NCI-H460 (cell line): ENCODE data around the gene NT5DC1. TPM values are rescaled to one million over a fixed set of nuclear protein-coding genes. Genes with fewer than 3 reads are reported as not detected.
"Not testable (repeated sequence)": the region's sequence is repeated elsewhere in the genome, so short reads cannot be mapped to it uniquely, and the experiment has no call there.

ENCODE experiments used
- DNase-seq: peaks from one replicate; pipeline ENCODE4 v3.0.0-alpha.2; 2016; ENCODE audit warnings: low read depth; ENCODE audit errors: extremely low read depth
- total RNA-seq: library from RNA; depleted of rRNA; stranded (reverse); fragments of >200 nt; shearing (Covaris generic); gene quantifications from 2 replicates; pipeline ENCODE4 v1.2.3, GENCODE V29; 2014

The NT5DC1 gene
- total RNA-seq, 1 experiment from 2014 or later, result 22.7 TPM

DNA sequence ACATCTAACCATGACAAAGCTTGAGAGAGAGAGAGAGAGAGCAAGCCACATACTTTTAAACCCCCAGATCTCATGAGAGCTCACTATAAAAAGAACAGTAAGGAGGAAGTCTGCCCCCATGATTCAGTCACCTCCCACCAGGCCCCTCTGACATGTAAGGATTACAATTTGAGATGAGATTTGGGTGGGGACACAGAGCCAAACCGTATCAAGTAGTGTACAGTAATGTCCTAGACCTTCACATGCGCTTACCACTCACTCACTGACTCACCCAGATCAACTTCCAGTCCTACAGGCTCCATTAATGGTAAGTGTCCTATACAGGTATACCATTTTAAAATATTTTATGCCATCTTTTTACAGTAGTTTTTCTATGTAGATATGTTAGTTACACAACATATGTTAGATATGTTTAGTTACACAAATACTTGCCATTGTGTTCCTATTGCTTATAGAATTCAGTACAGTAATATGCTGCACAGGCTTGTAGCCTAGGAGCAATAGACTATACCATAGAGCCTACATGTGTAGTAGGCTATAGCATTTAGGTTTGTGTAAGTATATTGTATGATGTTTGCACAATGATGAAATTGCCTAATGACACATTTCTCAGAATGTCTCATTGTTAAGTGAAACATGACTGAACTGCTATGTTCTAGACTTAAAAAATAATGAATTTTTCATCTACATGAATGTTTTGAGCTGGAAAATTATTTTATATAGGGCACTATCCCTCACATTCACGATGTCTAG, 167.4 kb downstream of the NT5DC1 start:
- DNase-seq, result no peak

DNA sequence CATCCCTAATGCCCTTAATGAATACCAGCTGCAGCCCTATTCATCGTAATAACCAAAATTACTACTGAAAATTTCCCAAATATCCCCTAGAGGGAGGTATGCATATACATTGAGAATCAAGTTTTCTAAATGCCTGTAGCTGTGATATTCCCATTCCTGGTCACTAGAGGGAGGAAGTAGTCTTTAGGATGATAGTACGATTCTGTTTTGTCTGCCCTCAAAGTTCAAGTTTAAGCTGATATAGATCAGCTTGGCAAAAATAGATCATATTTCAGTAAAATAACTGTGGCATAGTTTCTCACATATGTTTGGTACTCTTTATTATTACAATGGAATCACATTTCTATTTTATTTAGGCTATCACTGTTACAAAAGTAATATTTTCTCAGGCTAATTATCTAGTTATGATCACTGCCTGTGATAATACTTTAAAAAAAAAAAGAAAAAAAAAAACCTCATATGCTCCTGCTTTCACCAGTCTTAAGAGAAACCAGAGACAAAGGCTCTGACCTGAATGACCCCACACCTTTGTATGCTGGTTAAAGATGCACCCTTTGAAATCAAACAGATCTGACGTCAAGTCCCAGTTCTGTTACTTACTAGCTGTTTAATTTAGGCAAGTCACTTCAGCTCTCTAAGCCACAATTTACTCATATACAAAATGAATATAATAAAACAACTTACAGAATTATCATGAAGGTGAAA, 168.1 kb downstream of the NT5DC1 start:
- peak; percentile 69 for DNase-seq

DNA sequence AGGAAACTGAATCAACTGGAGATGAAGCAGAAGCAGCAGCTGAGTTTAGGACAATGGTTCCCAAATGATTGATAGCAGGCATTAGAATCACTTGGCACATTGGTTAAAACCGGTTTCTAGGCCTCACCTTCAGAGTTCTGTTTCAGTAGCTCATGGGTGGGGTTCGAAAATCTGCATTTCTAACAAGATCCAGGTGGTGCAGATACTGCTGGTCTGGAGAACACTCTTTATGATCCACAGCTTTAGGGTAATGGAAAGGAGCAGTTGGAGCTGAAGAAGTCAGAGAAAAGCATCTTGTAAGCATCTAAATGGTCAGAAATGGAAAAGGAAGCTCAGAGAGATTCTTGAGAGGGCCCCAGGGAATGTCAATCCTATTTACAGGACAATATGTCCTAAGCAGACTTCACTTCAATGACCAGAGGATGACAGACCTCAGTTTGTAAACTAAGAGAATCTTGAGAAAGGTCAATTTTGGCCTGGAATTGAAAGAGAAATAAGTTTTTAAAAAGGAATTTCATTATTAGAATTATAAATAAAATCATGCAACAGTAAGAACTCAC, 170.6 kb downstream of the NT5DC1 start:
- DNase-seq, result no peak

DNA sequence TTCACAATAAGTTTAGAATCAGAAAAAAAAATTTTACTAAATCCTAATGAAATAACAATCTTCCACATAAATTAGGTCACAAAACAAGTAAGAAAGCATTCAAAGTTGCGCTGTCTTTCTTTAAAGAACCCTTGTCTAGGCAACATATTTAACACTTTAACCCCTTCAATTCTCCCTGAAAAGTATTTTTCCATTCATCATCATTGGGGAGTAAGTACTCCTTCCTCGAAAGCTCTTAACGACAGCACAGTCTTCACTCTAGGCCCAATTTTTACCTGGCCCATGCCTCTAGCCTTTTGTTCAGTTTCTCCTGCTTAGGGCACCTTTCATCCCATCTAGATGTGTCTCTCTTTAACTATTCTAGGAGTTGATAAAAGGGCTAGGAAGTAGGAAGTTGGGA, 176.5 kb downstream of the NT5DC1 start:
- DNase-seq, result no peak

DNA sequence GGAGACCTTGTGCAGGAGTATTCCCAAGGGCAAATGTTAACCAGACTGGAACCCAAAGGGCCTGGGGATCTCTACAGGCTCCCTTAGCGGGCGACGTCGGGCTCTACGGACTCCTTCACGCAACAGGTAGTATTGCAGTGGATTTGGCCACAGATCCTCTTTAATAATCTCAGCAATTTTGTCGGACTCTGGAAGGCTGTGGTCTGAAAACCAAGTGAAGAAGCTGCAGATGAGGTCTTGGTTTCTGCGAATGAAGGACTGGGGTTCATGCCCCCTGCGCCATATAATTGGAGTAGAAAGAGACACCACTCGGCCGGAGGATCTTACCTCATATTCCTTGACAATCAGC, 177.8 kb downstream of the NT5DC1 start:
- no peak for DNase-seq

DNA sequence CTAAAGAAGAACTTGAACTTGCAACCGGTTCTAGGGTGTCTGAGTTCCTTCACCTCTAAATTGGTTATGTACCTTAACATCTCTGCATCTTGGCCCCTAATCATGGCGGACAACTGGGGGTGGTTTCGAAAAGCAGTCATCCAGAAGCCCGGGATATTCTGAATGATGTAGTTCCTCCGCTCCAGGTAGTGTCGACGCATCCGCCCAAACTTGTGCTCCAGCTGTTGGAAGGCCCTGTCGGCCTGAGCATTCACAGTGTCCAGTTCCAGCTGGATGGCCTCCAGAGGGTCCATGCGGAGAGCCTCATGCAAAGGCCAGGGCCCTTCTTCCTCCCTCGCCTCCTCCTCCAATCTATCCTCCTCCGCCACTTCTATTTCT, 178.2 kb downstream of the NT5DC1 start:
- no peak for DNase-seq

DNA sequence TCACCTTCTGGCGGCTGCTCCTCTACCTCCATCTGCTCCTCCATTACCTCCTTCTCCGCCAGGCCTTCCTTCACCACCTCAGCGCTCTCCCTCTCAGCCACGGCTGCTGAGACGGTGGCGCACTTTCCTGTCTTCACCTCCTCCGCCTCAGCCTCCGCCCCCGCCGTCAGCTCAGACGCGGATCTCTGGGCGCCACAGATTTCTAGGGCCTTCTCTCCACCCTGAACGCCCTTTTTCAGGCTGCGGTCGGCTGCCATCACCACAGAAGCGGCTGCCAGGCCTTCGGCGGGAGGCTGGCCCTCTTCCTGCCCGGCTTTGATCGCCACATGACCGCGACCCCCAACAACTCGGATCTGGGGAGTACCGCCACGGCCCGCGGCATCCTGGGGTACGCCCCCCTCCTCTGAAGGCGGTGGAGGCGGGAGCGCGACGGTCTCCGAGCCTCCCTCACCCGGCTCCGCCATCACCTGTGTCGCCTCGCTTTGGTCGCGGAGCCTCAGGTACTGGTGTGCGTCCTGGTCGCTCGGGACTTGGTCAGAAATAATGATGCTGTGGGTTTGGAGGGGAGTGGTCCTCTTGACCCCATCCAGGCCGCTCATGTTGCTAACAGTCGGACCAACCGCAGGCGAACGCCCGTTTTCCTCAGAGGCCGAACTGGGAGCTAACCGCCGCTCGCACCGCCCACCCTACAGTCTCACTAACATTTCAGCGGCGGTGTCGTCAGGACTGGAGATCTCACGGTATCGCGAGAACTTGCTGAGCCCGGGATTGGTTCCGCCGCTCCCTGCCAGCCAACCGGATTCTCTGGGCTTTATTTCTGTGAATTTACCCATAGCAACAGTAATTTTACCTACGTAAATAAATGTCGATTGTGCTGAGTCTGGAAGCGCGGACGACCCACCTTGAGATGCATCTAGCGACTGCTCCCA, 178.8 kb downstream of the NT5DC1 start, which contains the start of gene TSPYL1:
TSPYL1 (minus strand) TSS at position 699 of the 929 bp plus-strand sequence; CDS start at position 599, 100 bp downstream.
- peak; percentile 93 for DNase-seq

DNA sequence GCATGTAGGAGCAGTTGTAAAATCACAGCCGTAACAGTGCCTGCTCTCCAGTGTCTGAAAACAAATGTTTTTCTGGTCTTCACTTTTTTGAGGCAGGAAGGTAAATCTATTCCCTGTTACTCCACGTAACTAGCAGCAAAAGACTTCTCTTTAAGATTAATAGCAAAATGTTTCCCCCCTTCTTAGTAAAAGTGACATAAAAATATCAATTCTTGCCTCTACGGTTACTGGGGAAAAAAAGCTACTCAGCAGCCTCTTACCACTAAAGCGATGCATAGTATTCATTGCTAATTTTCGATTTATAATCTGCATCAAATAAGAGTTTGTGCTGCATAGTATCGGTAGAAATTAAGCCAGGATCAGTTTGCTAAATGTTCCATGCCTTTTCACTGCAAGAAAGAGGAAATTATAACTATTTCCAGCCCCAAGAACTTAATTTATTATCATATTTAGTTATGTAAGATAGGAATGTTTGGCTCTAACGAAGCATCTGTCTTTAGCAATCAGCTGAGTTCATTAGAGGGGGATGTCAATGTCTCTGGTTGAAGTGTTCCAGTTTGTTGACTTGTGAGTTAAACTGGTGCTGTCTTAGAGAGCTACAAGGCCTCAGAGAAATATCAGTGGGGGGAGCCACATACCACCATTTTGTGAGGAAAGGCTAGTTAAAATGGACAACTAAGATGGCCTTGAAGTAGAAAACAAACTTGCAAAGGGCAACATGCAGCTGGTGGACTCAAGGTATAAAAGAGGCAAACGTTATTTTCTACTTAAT, 179.7 kb downstream of the NT5DC1 start:
- DNase-seq, result no peak

DNA sequence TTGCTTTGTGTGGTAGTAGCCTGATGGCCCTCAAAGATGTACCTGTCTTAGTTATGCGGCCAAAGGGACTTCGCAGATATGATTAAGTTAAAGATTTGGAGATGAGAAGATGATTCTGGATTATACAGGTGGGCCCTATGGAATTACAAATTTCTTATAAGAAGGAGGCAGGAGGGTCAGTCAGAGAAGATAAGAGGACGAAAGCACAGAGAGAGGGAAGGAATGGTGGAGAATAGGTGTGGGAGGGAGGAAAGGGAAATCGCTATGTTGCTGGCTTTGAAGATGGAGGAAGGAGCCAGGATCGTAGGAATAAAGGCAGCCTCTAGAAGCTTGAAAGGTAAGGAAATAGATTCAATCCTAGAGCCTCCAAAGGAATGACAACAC, 180.3 kb downstream of the NT5DC1 start:
- no peak for DNase-seq

DNA sequence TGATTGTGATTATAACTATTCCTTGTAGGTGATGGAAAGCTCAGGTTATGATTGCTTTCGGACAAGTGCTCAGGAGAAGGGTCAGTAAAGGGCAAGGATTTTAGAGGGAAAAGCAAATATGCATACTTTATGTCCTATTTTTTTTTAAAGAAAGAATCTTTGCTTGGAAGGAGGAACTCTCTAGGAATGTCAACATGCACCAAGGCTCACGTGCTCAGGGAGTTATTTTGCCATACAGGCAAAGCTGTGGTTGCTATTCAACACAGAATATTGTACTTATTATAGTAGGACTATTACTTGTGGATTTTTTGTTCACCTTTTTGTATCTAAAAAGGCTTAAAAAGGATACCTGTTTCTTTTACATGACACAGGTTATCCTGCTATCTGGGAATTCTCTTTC, 182.0 kb downstream of the NT5DC1 start:
- no peak for DNase-seq

DNA sequence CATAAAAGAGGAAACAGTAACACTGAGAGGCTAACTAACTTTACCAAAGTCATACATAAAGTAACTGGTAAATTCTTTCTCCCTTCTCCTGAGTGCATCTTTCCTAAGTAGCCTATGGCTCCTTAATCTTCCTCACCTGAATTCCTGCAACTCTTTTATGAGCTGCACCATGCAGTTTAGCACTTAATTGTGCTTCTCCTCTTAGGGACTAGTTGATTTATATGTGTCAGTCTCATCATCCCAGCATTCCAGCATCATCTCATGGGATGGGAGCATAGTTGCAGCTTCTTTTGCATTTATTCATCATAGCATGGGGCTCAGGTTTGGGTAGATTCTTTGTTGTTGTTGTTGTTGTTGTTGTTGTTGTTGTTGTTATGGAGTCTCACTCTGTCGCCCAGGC, 182.5 kb downstream of the NT5DC1 start:
- no peak for DNase-seq

DNA sequence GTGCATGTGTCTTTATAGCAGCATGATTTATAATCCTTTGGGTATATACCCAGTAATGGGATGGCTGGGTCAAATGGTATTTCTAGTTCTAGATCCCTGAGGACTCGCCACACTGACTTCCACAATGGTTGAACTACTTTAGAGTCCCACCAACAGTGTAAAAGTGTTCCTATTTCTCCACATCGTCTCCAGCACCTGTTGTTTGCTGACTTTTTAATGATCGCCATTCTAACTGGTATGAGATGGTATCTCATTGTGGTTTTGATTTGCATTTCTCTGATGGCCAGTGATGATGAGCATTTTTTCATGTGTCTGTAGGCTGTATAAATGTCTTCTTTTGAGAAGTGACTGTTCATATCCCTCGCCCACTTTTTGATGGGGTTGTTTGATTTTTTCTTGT, 184.3 kb downstream of the NT5DC1 start:
- DNase-seq, result not testable (repeated sequence)

DNA sequence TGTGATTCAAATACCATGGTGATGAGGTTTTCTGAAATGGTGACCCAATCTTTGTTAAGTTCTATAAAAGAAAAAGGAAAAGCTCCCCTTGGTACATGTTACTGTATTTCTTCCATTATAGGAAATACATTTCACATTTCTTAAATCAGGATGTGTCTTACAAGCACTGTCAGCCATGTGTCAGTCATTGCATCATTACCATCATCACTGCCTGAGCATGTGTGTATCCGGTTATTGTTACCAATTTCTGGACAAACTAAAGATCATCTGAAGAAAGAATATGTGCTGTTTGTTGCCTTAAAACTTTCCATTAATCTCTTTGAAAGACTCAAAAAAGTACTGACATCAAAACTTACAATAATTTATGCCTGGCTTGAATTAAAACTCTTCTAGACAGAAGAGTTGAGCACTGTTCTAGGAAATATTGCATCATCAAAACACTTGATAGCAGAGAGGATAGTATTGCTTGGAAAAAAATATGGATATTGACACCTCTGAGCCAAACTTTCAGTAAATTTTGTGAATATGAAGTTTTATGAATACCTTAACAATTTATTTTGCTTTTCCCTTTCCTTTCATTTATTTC, 186.2 kb downstream of the NT5DC1 start:
- DNase-seq, result peak; percentile 5

DNA sequence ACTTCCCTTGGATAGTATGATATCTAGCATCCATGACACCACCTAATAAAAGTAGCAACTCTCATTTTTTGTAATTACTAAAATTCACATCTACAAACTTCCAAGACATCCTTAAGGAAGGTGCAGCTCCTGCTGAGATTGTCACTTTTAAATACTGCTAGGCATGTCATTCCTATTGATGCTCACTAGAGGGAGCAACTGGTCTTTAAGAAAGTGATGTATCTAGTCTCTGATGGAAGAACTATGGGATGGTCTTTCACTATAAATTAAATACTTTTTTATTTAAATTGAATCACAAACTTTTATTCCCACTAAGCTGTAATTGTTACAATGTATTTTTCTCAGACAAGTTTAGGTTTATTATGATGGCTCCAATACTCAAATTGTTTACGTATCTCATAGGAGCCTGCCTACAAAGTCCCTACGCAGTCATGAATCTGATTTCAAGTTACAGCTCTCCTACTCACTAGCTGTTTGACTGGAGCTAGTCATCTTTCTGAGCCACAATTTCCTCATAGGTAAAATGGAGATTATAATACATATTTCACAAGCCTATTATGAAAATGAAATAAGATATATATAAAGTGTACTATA, 187.1 kb downstream of the NT5DC1 start:
- peak; percentile 53 for DNase-seq

DNA sequence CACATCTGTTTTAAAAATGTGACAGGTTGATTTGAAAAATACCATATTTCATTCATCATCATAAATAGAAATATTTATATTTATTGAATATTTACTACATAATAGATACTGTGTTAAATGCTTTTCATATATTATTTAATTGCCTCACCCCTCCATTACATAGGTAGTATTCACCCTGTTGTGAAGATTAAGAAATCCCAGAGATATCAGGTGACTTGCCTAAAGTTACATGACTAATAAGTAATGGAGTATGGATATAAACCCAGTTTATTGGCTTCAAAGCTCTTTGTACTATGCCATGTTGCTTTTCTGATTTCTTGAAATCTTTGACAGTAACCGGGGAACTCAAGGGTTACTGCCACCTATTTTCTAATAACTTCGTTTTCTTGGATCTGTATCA, 189.2 kb downstream of the NT5DC1 start:
- DNase-seq, result no peak

DNA sequence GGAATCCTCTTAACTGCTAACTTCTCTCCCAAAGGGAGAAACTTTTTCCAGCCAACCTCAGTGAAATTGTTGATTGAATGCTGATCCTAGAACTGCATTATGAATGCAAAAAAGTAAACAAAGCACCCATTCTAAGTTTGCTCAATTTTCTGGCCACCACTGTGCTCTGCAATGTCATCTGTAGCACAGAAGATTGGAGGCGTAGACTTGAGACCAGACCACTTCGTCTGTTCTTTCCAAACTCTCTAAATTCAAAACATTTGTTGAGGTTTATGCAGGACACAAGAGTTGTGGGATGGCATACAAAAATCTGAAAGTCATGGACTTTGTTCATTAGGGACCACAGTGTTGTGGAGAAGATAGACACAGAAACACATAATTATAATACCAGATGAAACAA, 190.1 kb downstream of the NT5DC1 start:
- DNase-seq, result no peak

DNA sequence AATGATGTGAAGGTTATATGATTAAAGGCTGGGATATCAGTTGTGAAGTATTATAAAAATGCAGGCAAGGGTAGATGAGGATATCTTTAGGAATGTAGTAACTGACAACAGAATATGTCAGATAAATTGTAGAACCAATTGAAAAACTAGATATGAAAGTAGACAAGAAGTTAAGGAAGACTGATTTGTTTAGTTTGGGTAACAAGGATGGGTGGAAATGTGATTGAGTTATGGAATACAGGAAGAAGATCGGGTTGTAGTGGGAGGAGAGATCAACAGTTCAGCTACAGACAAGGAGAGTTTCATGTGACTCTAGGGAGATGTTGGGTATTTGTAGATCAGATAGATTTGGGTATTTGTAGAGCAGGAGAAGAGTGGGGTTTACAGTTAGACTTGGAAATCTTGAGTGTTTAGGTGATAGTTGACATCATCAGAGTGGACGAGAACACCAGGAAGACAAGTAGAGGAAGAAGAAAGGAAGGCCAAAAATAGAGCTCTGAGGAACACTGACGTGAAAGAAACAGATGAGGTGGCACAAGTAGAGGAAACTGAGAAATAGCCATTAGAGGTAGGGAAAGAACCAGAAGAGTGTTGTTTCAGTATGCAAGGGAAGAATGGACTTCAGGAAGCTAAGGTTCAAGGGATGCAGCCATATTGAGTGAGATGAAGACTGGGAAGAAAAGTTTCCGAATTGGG, 191.2 kb downstream of the NT5DC1 start:
- no peak for DNase-seq

DNA sequence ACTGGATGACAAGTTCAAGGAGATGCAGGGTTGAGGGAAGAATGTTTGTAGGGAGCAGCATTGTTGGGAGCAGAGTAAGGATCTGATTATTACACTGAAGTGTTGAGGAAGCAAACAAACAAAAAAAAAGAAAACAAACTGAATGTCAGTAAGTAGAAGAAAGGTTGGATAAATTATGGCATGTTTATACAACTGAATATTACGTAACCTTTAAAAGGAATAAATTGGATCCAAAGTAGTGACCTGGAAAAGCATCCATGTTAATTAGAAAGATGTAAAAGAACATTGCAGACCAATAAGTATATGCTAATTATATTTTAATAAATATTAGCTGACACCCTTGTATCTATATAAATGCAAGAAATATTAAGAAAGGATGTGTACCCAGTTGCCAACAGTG, 191.9 kb downstream of the NT5DC1 start:
- no peak for DNase-seq

DNA sequence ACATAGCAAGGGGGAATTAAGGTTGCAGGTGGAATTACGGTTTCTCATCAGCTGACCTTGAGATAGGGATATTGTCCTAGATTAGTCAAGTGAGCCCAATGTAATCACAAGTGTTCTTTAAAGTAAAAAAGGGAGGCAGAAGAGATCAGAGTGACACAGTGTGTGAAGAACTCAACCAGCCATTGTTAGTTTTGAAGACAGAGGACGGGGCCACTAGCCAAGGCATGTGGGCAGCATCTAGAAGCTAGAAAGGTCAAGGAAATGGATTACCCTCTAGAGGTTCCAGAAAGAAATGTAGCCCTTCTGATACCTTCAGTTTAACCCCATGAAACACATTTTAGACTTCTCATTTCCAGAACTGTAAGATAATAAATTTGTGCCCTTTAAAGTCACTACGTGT, 197.6 kb downstream of the NT5DC1 start:
- no peak for DNase-seq
